K562 (cell line): ENCODE results near the gene MSL3. TPM values are rescaled to one million over a fixed set of nuclear protein-coding genes. Genes with fewer than 3 reads are reported as not detected.

Experiments used
- BCLAF1 ChIP-seq, 2 experiments: fragments of 450-650 bp in 1 of 2; IDR thresholded peaks; 2 replicates each; pipeline ENCODE4 v1.6.1; 2011 to 2017; ENCODE audit warnings: low read depth in 2 of 2, antibody characterized with exemption in 1 of 2, borderline replicate concordance in 1 of 2, low read length in 1 of 2, mild to moderate bottlenecking in 1 of 2, mixed read lengths in 1 of 2; ENCODE audit not compliant: control insufficient read depth in 1 of 2
- DMBX1 ChIP-seq: fragments of 250-450 bp; sonication (Bioruptor Pico); IDR thresholded peaks from 2 replicates; pipeline ENCODE4 v1.8.0; 2022; ENCODE audit warnings: inconsistent platforms, mild to moderate bottlenecking, moderate library complexity, borderline replicate concordance
- GMEB1 ChIP-seq: fragments of 250-450 bp; sonication (Bioruptor Pico); IDR thresholded peaks from 2 replicates; pipeline ENCODE4 v1.4.0; 2020; ENCODE audit warnings: mild to moderate bottlenecking
- HDAC8 ChIP-seq: fragments of 450-650 bp; IDR thresholded peaks from 2 replicates; pipeline ENCODE4 v1.6.1; 2016; ENCODE audit warnings: mild to moderate bottlenecking, missing genetic modification characterization, moderate library complexity, missing compliant biosample characterization
- HMBOX1 ChIP-seq: sonication (generic); IDR thresholded peaks from 2 replicates; pipeline ENCODE4 v1.6.1; 2016
- MEF2A ChIP-seq: IDR thresholded peaks from 2 replicates; pipeline ENCODE4 v1.6.1; 2011; ENCODE audit warnings: low read depth, mild to moderate bottlenecking, low read length, moderate library complexity; ENCODE audit not compliant: control insufficient read depth
- NFE2 ChIP-seq: IDR thresholded peaks from 2 replicates; pipeline ENCODE4 v1.6.1; 2014; ENCODE audit warnings: antibody characterized with exemption, low read depth
- NUFIP1 ChIP-seq: fragments of 450-650 bp; IDR thresholded peaks from 2 replicates; pipeline ENCODE4 v1.6.1; 2018; ENCODE audit not compliant: partially characterized antibody
- POU5F1 ChIP-seq: fragments of 150-350 bp; IDR thresholded peaks from 2 replicates; pipeline ENCODE4 v1.6.1; 2014; ENCODE audit warnings: borderline replicate concordance, low read length, low read depth, mild to moderate bottlenecking; ENCODE audit not compliant: partially characterized antibody
- SFPQ ChIP-seq: fragments of 200-400 bp; formaldehyde crosslinking; IDR thresholded peaks from 2 replicates; pipeline ENCODE4 v1.6.1; 2017; ENCODE audit warnings: mild to moderate bottlenecking, low read depth, low read length, moderate library complexity
- SMC3 ChIP-seq: conservative IDR thresholded peaks from 2 replicates; pipeline ENCODE4 v1.6.1; 2011; ENCODE audit warnings: low read depth, low read length, improper control_type of control experiment; ENCODE audit not compliant: insufficient read depth
- SREBF2 ChIP-seq: sonication (generic); formaldehyde crosslinking; IDR thresholded peaks from 2 replicates; pipeline ENCODE4 v1.4.0; 2020; ENCODE audit warnings: mild to moderate bottlenecking, missing genetic modification reagents
- TAL1 ChIP-seq: fragments of 450-650 bp; IDR thresholded peaks from 2 replicates; pipeline ENCODE4 v1.6.1; 2016; ENCODE audit warnings: mild to moderate bottlenecking
- ZBTB1 ChIP-seq: sonication (generic); formaldehyde crosslinking; IDR thresholded peaks from 2 replicates; pipeline ENCODE4 v1.8.1; 2023; ENCODE audit warnings: missing genetic modification reagents, low read depth, mild to moderate bottlenecking, borderline replicate concordance
- ZNF695 ChIP-seq: fragments of 450-650 bp; formaldehyde crosslinking; IDR thresholded peaks from 2 replicates; pipeline ENCODE4 v1.4.0; 2020; ENCODE audit warnings: mild to moderate bottlenecking, moderate library complexity
- ZNF764 ChIP-seq: fragments of 250-450 bp; sonication (Bioruptor Pico); IDR thresholded peaks from 2 replicates; pipeline ENCODE4 v1.4.0; 2020; ENCODE audit warnings: low read depth, mild to moderate bottlenecking, moderate library complexity
- ZNF780A ChIP-seq: fragments of 250-450 bp; sonication (Bioruptor Pico); IDR thresholded peaks from 2 replicates; pipeline ENCODE4 v1.5.0; 2021; ENCODE audit warnings: mild to moderate bottlenecking
- ZNF830 ChIP-seq: fragments of 250-450 bp; sonication (Bioruptor Pico); IDR thresholded peaks from 2 replicates; pipeline ENCODE4 v1.5.0; 2021; ENCODE audit warnings: mild to moderate bottlenecking
- polyA plus RNA-seq, 8 experiments: library from polyadenylated mRNA; depleted of rRNA in 4 of 8; stranded (reverse) in 5 of 8; unstranded in 3 of 8; fragments of >200 nt; fragmentation: Nextera tagmentation in 2 of 8; fragmentation: Illumina TruSeq in 1 of 8; extraction: Ambion mirVana in 2 of 8; extraction: Trizol in 1 of 8; gene quantifications; 2 replicates each; pipeline versions ENCODE4 v1.2.1 to v1.2.3, GENCODE V29; 2011 to 2014; ENCODE audit warnings: inconsistent platforms in 1 of 8, missing spikeins in 1 of 8
- total RNA-seq, 7 experiments: library from RNA; depleted of rRNA in 6 of 7; stranded (reverse); fragments of >200 nt in 6 of 7; fragmentation: Illumina TruSeq in 2 of 7; extraction: Trizol in 2 of 7; gene quantifications; 2 replicates each; pipeline versions ENCODE4 v1.2.1 to v1.2.3, GENCODE V29; 2011 to 2021; ENCODE audit warnings: low replicate concordance in 1 of 7

MSL3 gene
- total and polyA plus RNA-seq, 9 of the 15 experiments (the other 6 are each of a cell fraction or from before 2014, with no cell fraction given), result 21.3 to 39.9 (median 27.1) TPM

GRCh38 chrX:11757719-11758399 is at the start of gene MSL3 (continued):
- no peak for TF ChIP-seq SFPQ
- TF ChIP-seq ZBTB1 (CRISPR knock-in tag), result no peak
- TF ChIP-seq ZNF764 (CRISPR knock-in tag), result no peak
- no peak for TF ChIP-seq ZNF780A (CRISPR knock-in tag)
- TF ChIP-seq NFE2, result no peak
- no peak for TF ChIP-seq ZNF830
- TF ChIP-seq BCLAF1 (IDR thresholded peaks at IDR 0.05; ENCODE audit: borderline replicate concordance in 1 of 2, control insufficient read depth in 1 of 2, low read depth in 2 of 2, low read length in 1 of 2), result no peak
- TF ChIP-seq MEF2A, result no peak
- no peak for TF ChIP-seq ZNF695 (CRISPR knock-in tag)
- TF ChIP-seq TAL1, result no peak
- TF ChIP-seq NUFIP1, result no peak
- peak; percentile 61; the same call in 1 of the 2 replicates for TF ChIP-seq GMEB1 (CRISPR knock-in tag)
- TF ChIP-seq DMBX1 (CRISPR knock-in tag), result peak; percentile 37; the same call in 1 of the 2 replicates
- TF ChIP-seq SREBF2 (CRISPR knock-in tag), result no peak
- TF ChIP-seq SMC3, result no peak
- TF ChIP-seq POU5F1, result no peak
- TF ChIP-seq HMBOX1, result no peak
- TF ChIP-seq HDAC8 (tag), result no peak
